Measurements from ENCODE around the gene LMBR1L. TPM values are rescaled to one million over a fixed set of nuclear protein-coding genes. Genes with fewer than 3 reads are reported as not detected.
"Not testable (repeated sequence)": the region's sequence is repeated elsewhere in the genome, so short reads cannot be mapped to it uniquely, and the experiment has no call there.

The LMBR1L gene, protein sequence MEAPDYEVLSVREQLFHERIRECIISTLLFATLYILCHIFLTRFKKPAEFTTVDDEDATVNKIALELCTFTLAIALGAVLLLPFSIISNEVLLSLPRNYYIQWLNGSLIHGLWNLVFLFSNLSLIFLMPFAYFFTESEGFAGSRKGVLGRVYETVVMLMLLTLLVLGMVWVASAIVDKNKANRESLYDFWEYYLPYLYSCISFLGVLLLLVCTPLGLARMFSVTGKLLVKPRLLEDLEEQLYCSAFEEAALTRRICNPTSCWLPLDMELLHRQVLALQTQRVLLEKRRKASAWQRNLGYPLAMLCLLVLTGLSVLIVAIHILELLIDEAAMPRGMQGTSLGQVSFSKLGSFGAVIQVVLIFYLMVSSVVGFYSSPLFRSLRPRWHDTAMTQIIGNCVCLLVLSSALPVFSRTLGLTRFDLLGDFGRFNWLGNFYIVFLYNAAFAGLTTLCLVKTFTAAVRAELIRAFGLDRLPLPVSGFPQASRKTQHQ
- total RNA-seq, result 112 TPM

DNA sequence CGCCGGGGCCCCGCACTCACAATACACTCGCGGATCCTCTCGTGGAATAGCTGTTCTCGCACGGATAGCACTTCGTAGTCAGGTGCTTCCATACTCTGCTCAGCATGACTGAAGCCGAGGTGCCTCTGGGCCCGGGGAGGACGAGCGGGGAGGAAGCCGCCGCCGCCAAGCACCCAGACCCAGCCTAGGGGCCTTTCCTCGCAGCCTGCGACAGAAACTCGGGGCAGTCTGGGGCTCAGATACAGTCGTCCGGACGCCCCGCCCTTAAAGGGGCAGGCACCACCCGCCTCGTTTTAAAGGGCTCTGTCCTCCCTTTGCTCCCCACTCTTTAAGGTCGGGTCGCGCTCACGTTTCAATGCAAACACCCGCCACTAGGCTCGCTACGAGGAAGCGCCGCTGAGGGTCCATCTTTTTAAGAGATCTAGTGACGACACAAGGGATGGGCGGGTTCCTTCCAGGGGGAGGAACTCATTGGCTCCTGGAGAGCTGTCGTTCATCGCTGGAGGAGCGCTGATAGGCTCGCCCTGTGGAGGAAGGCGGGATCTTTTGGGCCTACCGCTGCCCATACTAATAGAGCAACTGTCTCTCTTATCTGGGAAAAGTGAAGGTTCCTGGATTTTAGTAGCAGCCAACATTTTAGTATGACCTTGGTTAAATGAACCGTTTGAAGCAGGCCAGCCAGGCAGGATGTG is at the start of gene LMBR1L:
TSS of gene LMBR1L (minus strand) at position 384 of the 692 bp plus-strand sequence. CDS start at position 92, 292 bp downstream.
- peak; percentile 86 to 100 (median 98) for DNase-seq (ENCODE audit: low read depth in 2 of 3, low spot score in 2 of 3)

DNA sequence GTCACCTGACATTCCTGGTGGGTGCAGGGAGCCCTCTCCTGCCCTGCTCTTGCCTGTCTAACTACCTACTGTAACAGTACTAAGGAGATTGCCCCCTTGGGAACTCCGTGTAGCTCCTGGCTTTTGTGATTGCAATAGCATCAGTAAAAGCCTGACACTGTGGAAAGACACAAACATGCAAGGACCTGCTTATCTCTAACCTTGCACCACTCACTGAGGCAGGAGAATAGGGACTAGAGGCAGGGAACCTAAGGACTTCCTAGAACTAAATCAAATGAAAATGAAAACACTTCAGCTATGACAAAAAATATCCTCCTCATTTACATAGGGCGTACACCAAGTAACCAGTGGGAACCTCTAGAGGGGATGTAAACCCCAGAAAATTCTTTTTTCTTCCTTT is 49.8 kb upstream of the LMBR1L start:
- no peak for DNase-seq (ENCODE audit: low read depth in 2 of 3, low spot score in 2 of 3)

DNA sequence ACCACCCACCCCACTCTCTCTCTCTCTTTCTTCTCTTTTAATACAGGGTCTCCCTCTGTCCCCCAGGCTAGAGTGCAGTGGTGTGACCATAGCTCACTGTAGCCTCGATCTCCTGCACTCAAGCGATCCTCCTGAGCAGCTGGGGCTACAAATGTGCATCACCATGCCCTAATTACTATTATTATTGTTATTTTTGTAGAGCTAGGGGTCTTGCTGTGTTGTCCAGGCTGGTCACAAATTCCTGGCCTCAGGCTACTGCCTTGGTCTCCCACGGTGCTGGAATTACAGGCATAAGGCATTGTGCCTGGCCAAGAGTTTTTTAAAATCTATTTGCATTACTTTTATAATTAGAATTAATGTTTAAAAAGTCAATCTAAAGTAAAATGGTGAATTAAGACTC is 43.6 kb upstream of the LMBR1L start:
- no peak for DNase-seq (ENCODE audit: low read depth in 2 of 3, low spot score in 2 of 3)

DNA sequence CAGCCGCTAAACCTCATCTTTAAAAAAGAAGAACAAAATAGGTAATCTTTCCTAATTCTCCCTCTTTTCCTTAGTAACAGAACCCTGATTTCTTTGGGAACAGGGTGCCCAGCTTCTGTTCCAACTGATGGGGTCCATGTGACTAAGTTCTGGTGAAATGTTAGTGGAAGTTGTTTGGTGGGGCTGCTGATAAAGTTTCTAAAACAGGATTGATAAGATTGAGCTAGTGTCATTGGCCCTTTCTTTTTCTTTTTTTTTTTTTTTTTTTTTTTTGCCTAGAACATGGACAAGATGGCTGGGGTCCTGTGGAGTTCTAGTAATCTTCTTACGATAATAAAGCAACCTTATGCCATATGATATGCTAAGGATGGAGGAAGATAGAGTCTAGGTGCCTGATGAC is 36.7 kb upstream of the LMBR1L start:
- DNase-seq (ENCODE audit: low read depth in 2 of 3, low spot score in 2 of 3), result no peak

DNA sequence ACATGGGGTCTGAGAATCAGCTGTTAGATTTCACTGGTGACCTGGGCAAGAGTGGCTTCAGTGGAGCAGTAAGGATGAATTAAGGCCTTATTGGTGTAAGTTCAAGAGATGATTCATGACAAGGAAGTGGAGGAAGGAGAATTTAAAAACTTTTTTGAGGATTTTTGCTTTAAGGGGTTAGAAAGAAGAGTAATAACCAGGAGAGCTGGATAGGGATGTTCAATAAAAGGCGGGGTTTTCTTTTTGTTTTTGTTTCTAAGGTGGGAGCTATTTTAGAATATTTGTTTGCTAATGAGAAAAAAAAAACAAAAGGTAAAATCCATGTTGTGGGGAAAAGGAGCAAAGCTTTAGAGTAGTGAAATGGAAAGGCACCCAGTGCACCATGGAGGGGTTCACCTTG is 35.8 kb upstream of the LMBR1L start:
- no peak for DNase-seq (ENCODE audit: low read depth in 2 of 3, low spot score in 2 of 3)

DNA sequence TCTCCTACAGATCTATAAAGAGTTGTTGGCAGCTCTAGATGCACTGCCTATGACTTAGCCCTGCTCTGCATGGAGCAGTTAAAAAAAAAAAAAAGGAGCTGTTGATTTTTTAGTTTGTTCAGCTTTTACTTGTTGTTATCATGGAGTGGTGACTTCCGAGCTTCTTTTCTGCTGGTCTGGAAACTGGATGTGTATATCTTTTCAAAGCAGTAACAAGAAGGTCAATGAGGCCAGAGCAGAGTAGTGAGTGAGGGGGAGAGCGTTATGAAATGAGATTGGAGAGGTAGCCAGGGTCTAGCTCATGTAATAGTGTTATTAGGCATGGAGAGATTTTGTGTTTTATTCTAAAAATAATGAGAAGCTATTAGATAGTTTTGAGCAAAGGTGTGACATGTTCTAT is 33.7 kb upstream of the LMBR1L start:
- DNase-seq (ENCODE audit: low read depth in 2 of 3, low spot score in 2 of 3), result no peak

DNA sequence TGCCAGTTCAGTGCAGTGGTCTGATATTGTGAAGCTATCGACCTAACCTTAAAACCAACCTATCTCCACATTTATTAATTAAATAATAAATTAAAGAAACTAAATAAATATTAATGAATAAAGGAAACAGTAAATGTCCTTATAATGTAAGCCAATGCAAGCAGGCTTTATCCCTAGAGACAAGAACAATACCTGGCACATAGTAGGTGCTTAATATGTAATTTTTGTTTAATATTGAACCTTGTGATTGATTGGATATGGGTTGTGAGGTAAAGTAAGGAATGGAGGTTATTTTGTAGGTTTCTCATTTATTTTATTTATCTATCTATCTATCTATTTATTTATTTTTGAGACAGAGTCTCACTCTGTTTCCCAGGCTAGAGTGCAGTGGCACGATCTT is 28.4 kb upstream of the LMBR1L start:
- DNase-seq (ENCODE audit: low read depth in 2 of 3, low spot score in 2 of 3), result no peak

DNA sequence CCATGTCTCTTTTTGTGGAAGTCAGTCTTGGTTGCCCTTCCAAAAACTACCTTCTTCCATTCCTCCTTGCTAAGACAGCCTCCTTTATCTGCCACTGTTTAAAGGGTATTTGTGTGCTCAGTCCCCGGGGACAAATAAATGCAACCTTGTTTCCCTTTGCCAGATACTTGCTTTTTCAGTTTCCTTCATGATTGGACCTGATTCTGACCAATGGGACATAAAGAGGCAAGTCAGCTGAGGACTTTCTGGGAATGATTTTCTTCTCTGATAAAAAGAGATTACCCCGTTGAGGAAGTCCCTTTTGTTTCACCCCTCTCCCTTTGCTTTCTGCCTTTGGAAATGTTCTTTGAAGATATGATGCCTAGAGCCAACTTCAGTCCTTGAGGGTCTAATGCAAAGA is 27.9 kb upstream of the LMBR1L start:
- DNase-seq (ENCODE audit: low read depth in 2 of 3, low spot score in 2 of 3), result no peak

DNA sequence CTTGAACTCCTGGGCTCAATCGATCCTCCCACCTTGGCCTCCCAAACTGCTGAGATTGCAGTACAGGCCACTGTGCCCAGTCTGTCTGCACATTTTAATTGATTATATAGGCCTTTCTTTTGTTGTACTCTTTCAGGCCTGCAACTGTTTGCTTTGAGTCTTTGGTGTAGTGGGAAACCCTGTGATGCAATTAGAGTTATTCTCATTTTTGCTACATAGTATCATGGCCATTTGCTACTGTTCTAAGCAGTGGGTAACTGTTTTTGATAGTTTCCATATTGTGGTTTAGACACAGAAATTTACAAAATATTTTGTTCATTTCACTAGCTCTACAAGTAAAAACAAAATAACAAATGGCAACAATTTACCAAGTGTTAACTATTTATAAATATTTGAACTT is 26.8 kb upstream of the LMBR1L start:
- DNase-seq (ENCODE audit: low read depth in 2 of 3, low spot score in 2 of 3), result no peak

DNA sequence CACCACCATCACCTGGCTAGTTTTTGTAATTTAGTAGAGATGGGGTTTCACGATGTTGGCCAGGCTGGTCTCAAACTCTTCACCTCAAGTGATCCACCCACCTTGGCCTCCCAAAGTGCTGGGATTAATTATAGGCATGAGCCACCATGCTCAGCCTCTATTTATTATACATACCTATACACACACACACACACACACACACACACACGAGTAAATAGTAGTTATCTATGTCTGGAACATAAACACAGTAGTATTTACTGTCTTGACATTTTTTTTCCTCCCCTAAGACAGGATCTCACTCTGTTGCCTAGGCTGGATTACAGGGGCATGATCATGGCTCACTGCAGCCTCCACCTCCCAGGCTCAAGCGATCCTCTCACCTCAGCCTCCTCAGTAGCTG is 26.4 kb upstream of the LMBR1L start:
- not testable (repeated sequence) for DNase-seq (ENCODE audit: low read depth in 2 of 3, low spot score in 2 of 3)

DNA sequence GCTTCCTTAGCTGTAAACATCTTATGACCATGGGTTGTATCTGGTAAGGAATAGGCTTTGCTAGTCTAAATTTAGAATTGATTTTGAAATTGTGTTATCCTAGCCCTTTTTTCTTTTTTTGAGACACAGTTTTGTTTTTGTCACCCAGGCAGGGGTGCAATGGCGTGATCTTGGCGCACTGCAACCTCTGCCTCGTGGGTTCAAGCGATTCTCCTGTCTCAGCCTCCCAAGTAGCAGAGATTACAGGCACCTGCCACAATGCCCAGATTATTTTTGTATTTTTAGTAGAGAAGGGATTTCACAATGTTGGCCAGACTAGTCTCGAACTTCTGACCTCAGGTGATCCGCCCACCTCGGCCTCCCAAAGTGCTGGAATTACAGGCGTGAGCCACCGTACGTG is 22.9 kb upstream of the LMBR1L start:
- no peak for DNase-seq (ENCODE audit: low read depth in 2 of 3, low spot score in 2 of 3)

DNA sequence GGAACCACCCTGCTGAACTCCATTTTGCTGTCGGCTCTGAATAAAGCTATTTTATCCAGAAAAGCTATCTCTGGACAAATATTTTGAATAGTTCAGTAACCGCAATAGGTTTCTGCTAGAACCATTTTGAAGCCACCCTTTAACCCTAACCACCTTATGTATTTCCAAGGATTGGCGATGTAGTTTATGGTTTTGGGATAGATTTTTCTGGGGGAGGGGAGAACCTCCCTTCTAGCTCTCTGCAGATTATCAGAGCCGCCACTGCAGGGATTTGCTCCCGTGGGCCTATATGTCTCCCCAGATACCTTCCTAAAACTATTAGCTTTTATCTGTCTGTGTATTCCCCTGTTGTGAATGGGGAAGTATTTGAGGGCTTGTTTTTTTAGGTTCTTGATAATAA is 22.4 kb upstream of the LMBR1L start:
- DNase-seq (ENCODE audit: low read depth in 2 of 3, low spot score in 2 of 3), result no peak

DNA sequence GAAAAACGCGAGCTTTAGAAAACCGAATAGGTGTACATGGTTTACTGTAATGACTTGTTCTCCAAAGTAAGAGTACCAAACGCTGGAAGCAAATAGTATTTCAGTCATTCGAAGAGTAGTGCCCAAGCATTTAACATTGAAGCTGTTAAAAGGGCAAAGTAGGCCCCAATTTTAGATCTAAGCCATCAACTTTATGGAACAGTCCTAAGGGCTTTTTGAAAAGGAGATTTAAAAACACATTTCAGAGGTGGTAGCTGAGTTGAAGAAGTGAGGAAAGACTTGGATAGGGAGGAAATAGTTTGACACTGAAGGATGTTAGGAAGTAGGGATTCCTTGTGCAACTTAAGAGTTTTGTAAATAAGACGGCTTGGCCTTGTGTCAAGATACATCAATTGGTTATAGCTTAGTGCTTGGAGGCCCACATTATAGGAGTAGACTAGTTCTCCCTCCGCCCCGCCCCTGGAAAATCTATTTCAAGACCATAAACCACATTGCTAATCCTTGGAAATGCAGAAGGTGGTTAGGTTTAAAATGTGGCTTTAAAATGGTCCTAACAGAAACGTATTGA is 21.3 kb upstream of the LMBR1L start:
- peak in 1 of 3 donors; percentile 21 for DNase-seq (ENCODE audit: low read depth in 2 of 3, low spot score in 2 of 3)

DNA sequence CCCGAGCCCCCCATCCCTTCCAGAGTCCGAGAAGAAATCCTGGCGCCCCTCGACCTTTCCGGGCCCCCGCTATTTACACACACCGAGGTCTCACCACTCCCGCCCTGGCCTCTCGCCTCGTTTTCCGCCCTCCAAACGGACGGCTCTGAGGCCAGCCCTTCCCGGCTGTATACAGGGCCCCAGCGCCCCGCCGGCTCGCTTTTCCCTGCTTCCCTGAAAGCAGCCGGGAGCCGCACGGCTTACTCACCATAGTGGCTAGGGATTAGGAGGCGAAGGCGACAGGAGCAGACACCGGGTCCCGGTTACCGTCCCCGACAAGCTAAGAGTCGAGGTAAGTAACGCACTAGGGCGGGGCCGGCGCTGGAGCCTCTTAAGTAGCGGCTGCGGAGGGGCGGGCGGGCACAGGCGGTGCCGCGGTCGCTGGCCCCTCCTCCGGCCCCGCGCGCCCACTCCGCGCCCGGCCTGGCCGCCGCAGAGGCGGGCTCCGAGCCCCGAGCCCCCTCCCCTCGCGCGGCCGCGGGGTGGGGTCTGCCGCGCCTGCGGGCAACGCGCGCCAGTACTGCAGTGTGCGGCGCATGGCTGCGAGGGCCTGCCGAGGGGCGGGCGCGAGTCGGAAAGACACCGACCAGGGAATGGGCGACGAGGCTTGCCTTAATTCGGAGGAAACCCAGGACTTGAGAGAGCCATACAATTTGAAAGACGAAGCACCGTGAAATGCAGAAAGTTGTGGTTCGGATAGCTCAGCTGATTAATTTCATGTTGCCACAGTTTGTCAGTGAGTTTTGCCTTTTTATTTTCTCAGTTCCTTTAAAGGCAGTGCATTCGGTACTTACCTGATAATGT is 20.6 kb upstream of the LMBR1L start, which contains the start of gene TUBA1B:
TSS of gene TUBA1B (minus strand) at position 345 of the 843 bp plus-strand sequence. CDS start at position 250, 95 bp downstream.
- peak; percentile 88 to 92 (median 89) for DNase-seq (ENCODE audit: low read depth in 2 of 3, low spot score in 2 of 3)

DNA sequence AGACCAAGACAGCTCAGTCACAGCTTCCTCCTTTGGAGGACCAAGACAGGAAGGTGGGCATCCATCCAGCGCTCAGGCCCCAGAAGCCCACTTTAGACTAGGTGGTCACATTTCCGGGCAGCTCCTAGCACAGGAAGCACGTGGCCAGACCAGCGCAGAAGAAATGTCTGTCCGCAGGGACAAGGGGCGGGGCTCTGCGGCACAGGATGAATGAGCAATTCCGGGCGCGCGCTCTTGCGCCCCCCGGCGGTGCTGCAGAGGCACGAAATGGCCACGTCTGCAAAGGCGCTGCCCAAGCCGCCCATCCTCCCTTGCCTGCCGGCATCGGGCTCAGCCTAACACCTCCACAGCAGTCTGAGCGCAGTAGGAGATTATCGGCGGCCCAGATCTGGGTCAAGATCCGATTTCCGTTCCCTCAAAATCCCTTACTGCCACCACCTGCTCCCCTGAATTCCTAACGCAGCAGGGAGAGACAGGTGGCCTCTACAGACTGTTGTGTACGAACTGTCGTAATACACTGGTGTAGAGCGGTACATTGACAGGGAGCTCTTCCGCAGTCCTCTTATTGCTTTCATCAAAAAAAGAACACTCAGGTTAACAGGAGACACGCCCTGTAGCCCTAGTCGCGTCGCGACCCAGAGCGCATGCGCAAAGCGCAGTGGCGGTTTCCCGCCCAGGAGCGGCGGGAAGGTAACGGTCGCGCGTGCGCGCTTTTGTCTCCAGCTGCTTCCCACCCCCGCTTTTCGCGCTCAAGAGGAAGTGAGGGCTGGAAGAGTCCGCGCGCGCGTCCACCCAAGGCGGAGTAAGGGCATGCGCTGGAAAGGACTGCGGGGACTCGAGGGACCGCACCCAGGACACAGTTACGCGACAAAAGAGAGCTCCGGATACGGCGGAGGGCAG is 19.8 kb upstream of the LMBR1L start:
- peak; percentile 91 to 97 (median 94) for DNase-seq (ENCODE audit: low read depth in 2 of 3, low spot score in 2 of 3)

DNA sequence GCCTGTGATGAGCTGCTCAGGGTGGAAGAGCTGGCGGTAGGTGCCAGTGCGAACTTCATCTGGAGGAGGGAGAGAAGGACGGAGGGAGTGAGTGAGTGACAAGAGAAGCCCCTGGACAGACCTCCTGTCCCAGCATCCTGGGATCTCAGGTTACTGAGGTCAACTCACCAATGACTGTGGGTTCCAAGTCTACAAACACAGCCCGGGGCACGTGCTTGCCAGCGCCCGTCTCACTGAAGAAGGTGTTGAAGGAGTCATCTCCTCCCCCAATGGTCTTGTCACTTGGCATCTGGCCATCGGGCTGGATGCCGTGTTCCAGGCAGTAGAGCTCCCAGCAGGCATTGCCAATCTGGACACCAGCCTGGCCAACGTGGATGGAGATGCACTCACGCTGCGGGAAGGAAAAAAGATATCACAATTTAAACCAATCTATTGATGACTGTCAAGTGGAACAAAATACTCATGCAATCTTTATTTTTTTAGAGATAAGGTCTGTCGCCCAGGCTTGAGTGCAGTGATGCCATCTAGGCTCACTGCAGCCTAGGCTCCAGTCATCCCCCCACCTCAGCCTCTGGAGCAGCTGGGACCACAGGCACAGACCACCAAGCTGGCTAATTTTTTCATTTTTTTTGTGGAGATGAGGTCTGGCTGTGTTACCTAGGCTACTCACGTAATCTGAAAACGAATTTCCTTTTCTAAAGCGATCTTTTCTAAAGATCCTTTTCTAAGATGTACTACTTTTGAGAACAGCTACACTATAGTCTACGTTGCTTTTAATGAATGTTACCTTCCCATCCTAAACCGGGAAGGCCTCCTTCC is 18.9 kb upstream of the LMBR1L start:
- DNase-seq (ENCODE audit: low read depth in 2 of 3, low spot score in 2 of 3), result no peak

DNA sequence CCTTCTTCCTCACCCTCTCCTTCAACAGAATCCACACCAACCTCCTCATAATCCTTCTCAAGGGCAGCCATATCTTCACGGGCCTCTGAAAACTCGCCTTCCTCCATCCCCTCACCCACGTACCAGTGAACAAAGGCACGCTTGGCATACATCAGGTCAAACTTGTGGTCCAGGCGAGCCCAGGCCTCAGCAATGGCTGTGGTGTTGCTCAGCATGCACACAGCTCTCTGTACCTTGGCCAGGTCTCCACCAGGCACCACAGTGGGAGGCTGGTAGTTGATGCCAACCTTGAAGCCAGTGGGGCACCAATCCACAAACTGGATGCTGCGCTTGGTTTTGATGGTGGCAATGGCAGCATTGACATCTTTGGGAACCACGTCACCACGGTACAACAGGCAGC is 17.3 kb upstream of the LMBR1L start:
- not testable (repeated sequence) for DNase-seq (ENCODE audit: low read depth in 2 of 3, low spot score in 2 of 3)

DNA sequence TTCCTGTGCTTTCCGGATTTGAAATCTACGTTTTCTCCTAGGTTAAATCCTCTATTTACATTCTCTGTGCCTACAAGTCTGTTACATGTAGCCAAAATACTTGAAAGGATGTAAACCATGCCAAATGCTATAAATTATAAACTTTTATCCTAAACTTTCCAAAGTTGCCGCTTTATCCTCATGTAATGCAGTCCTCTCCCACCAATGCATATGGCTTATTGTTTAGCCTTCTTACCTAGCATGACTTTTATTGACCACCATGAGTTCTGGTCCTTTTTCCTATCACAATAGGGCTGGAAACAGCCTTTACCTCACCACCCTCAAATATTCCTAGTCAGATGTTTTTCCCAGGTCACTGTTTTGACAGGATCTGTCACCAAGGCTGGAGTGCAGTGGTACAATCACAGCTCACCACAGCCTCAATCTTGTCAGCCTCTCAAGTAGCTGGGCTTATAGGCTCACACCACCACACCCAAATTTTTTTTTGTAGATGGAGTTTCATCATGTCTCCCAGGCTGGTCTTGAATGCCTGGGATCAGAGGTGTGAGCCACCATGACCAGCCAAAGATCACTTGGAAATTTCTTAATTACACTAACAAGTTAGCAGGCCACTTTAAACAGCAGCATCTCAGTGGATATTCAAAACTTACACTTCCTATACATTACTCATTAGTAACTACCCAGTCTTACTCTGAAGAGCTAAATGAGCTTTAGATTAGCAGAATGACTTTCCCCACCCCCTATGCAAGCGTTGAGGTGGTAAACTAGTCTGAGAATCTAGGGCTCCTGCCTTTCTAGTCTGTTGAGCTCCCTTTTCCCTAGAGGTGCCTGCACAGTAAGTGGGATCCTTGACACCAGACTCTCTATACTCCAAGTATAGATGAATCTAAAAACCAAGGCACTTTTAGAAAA is 16.5 kb upstream of the LMBR1L start:
- DNase-seq (ENCODE audit: low read depth in 2 of 3, low spot score in 2 of 3), result no peak
